Choroid plexus epithelial cell (primary cell): ENCODE measurements around the gene AEBP2.

Experiments used
- DNase-seq: peaks from one replicate; pipeline ENCODE4 v3.0.0-alpha.2; 2010; ENCODE audit warnings: low read depth
- H3K4me3 ChIP-seq: 2 replicates; pipeline ENCODE4 v1.5.1; 2011; ENCODE audit warnings: low read depth, mild to moderate bottlenecking, control low read depth, low read length, moderate library complexity
- CTCF ChIP-seq: conservative IDR thresholded peaks from 2 replicates; pipeline ENCODE4 v1.5.1; 2011; ENCODE audit warnings: low read depth, mild to moderate bottlenecking, control low read depth, inconsistent platforms, low read length, moderate library complexity

The AEBP2 gene

GRCh38 chr12:19507823-19508222 is 68.5 kb downstream of the AEBP2 start:
- peak; percentile 54 for TF ChIP-seq CTCF
- DNase-seq: peak; percentile 65
- no peak overlapping the region for H3K4me3 ChIP-seq

GRCh38 chr12:19510461-19510860 is 71.2 kb downstream of the AEBP2 start:
- no peak overlapping the region for H3K4me3 ChIP-seq
- no peak for TF ChIP-seq CTCF
- no peak for DNase-seq

GRCh38 chr12:19515179-19515578 is 75.9 kb downstream of the AEBP2 start:
- no peak overlapping the region for H3K4me3 ChIP-seq
- DNase-seq: peak; percentile 16
- TF ChIP-seq CTCF: no peak

- no peak overlapping the region for H3K4me3 ChIP-seq
- peak; percentile 17 for DNase-seq
- no peak for TF ChIP-seq CTCF
These were observed 78.3 kb downstream of the AEBP2 start for GRCh38 chr12:19517583-19517982.

- TF ChIP-seq CTCF: no peak
- DNase-seq: no peak
- H3K4me3 ChIP-seq: no peak overlapping the region
These were observed 78.9 kb downstream of the AEBP2 start for GRCh38 chr12:19518209-19518608.

- no peak for TF ChIP-seq CTCF
- H3K4me3 ChIP-seq: no peak overlapping the region
- DNase-seq: peak; percentile 36
These were observed 81.5 kb downstream of the AEBP2 start for GRCh38 chr12:19520646-19521415.

- DNase-seq: peak; percentile 12
- TF ChIP-seq CTCF: no peak
- no peak overlapping the region for H3K4me3 ChIP-seq
These were observed 86.0 kb downstream of the AEBP2 start for GRCh38 chr12:19525274-19525673.
